ENCODE measurements around the gene GABARAPL1. TPM values are rescaled to one million over a fixed set of nuclear protein-coding genes. Genes with fewer than 3 reads are reported as not detected.
"Not testable (repeated sequence)": the region's sequence is repeated elsewhere in the genome, so short reads cannot be mapped to it uniquely, and the experiment has no call there.

GABARAPL1 gene
- total RNA-seq, result 92.9 TPM

- peak; percentile 75 for ATAC-seq
- DNase-seq (ENCODE audit: low spot score), result peak; percentile 92
Observed at GRCh38 chr12:10212739-10213131, at the start of gene GABARAPL1. Gene GABARAPL1, plus strand, starts transcription at chr12:10212877. Its CDS starts 253 bp downstream, at chr12:10213130.

GRCh38 chr12:10163084-10163483, 49.6 kb upstream of the GABARAPL1 start:
- no peak for ATAC-seq
- no peak for DNase-seq (ENCODE audit: low spot score)

GRCh38 chr12:10165421-10165820, 47.3 kb upstream of the GABARAPL1 start:
- DNase-seq (ENCODE audit: low spot score) (no peak), ATAC-seq (no peak)

- DNase-seq (ENCODE audit: low spot score), result no peak
- ATAC-seq, result peak; percentile 72
Observed at GRCh38 chr12:10167599-10167998, 45.1 kb upstream of the GABARAPL1 start.

GRCh38 chr12:10169104-10169503, 43.6 kb upstream of the GABARAPL1 start:
- DNase-seq (ENCODE audit: low spot score) (no peak), ATAC-seq (no peak)

- ATAC-seq (no peak), DNase-seq (ENCODE audit: low spot score) (no peak)
Observed at GRCh38 chr12:10170216-10170615, 42.5 kb upstream of the GABARAPL1 start.

GRCh38 chr12:10171973-10172728, 40.5 kb upstream of the GABARAPL1 start, which contains the start of gene OLR1:
Gene OLR1, minus strand, starts transcription at chr12:10172132. Its CDS starts 55 bp downstream, at chr12:10172077.
- DNase-seq (ENCODE audit: low spot score) (no peak), ATAC-seq (no peak)

GRCh38 chr12:10174986-10175614, 37.6 kb upstream of the GABARAPL1 start:
- DNase-seq (ENCODE audit: low spot score) (no peak), ATAC-seq (no peak)

- ATAC-seq (no peak), DNase-seq (ENCODE audit: low spot score) (no peak)
Observed at GRCh38 chr12:10175846-10176636, 36.6 kb upstream of the GABARAPL1 start.

GRCh38 chr12:10178821-10179220, 33.9 kb upstream of the GABARAPL1 start, which contains the start of gene TMEM52B:
Gene TMEM52B, plus strand, starts transcription at chr12:10179032. Its CDS starts 543 bp downstream, at chr12:10179575.
- no peak for ATAC-seq
- no peak for DNase-seq (ENCODE audit: low spot score)

GRCh38 chr12:10179776-10180181, 32.9 kb upstream of the GABARAPL1 start:
- DNase-seq (ENCODE audit: low spot score) (no peak), ATAC-seq (no peak)

- DNase-seq (ENCODE audit: low spot score) (no peak), ATAC-seq (no peak)
Observed at GRCh38 chr12:10182354-10183049, 30.2 kb upstream of the GABARAPL1 start.

- no peak for DNase-seq (ENCODE audit: low spot score)
- ATAC-seq, result no peak
Observed at GRCh38 chr12:10184261-10184843, 28.3 kb upstream of the GABARAPL1 start.

- peak; percentile 41 for ATAC-seq
- DNase-seq (ENCODE audit: low spot score), result no peak
Observed at GRCh38 chr12:10186299-10186698, 26.4 kb upstream of the GABARAPL1 start.

GRCh38 chr12:10186958-10187357, 25.7 kb upstream of the GABARAPL1 start:
- not testable (repeated sequence) for ATAC-seq; DNase-seq (ENCODE audit: low spot score)

GRCh38 chr12:10189653-10190052, 23.0 kb upstream of the GABARAPL1 start:
- no peak for ATAC-seq

GRCh38 chr12:10190558-10191388, 21.9 kb upstream of the GABARAPL1 start:
- ATAC-seq (peak; percentile 100), DNase-seq (ENCODE audit: low spot score) (peak; percentile 53)

More at GRCh38 chr12:10189653-10190052, 23.0 kb upstream of the GABARAPL1 start:
- no peak for DNase-seq (ENCODE audit: low spot score)

- ATAC-seq, result no peak
Observed at GRCh38 chr12:10191865-10192264, 20.8 kb upstream of the GABARAPL1 start.

GRCh38 chr12:10194160-10194670, 18.5 kb upstream of the GABARAPL1 start:
- ATAC-seq, result no peak

More at GRCh38 chr12:10191865-10192264, 20.8 kb upstream of the GABARAPL1 start:
- no peak for DNase-seq (ENCODE audit: low spot score)

More at GRCh38 chr12:10194160-10194670, 18.5 kb upstream of the GABARAPL1 start:
- DNase-seq (ENCODE audit: low spot score), result no peak

Data from left lobe of liver (tissue), 2 donors.